HL-60 (cell line): ENCODE measurements around the gene SHB.

Experiments used
- GABPA ChIP-seq: IDR thresholded peaks from 2 replicates; pipeline ENCODE4 v1.6.1; 2012; ENCODE audit warnings: low read depth
- POLR2AphosphoS5 ChIP-seq: IDR thresholded peaks from 2 replicates; pipeline ENCODE4 v1.6.1; 2012; ENCODE audit warnings: low read depth
- SPI1 ChIP-seq: IDR thresholded peaks from 2 replicates; pipeline ENCODE4 v1.6.1; 2012; ENCODE audit warnings: low read depth, mild to moderate bottlenecking, borderline replicate concordance
- TF ChIP-seq, protein P1 (sequence below): IDR thresholded peaks from one replicate; pipeline ENCODE4 v1.5.1; 2011; ENCODE audit warnings: low read length, control low read depth, inconsistent platforms; ENCODE audit not compliant: insufficient read depth
- TF ChIP-seq, protein P2 (sequence below): IDR thresholded peaks from 2 replicates; pipeline ENCODE4 v1.6.1; 2012; ENCODE audit warnings: low read depth; ENCODE audit not compliant: insufficient replicate concordance

DNA sequence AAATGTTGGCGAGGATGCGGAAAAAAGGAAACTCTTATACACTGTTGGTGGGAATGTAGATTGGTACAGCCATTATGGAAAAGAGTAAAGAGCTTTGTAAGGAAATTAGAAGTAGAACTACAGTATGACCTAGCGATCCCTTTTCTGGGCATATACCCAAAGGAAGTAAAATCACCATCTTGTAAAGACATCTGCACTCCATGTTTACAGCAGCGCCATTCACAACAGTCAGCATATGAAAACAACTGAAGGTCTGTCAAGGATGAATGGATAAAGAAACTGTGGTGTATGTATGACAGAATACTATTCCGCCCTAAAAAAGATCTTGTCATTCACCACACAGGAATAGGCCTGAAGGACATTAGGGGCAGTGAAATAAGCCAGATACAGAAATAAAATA is 137.4 kb downstream of the SHB start:
- TF ChIP-seq, protein P1, sequence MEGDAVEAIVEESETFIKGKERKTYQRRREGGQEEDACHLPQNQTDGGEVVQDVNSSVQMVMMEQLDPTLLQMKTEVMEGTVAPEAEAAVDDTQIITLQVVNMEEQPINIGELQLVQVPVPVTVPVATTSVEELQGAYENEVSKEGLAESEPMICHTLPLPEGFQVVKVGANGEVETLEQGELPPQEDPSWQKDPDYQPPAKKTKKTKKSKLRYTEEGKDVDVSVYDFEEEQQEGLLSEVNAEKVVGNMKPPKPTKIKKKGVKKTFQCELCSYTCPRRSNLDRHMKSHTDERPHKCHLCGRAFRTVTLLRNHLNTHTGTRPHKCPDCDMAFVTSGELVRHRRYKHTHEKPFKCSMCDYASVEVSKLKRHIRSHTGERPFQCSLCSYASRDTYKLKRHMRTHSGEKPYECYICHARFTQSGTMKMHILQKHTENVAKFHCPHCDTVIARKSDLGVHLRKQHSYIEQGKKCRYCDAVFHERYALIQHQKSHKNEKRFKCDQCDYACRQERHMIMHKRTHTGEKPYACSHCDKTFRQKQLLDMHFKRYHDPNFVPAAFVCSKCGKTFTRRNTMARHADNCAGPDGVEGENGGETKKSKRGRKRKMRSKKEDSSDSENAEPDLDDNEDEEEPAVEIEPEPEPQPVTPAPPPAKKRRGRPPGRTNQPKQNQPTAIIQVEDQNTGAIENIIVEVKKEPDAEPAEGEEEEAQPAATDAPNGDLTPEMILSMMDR = no peak
- TF ChIP-seq POLR2AphosphoS5 (no peak), GABPA (no peak), SPI1 (no peak)
- TF ChIP-seq, protein P2, sequence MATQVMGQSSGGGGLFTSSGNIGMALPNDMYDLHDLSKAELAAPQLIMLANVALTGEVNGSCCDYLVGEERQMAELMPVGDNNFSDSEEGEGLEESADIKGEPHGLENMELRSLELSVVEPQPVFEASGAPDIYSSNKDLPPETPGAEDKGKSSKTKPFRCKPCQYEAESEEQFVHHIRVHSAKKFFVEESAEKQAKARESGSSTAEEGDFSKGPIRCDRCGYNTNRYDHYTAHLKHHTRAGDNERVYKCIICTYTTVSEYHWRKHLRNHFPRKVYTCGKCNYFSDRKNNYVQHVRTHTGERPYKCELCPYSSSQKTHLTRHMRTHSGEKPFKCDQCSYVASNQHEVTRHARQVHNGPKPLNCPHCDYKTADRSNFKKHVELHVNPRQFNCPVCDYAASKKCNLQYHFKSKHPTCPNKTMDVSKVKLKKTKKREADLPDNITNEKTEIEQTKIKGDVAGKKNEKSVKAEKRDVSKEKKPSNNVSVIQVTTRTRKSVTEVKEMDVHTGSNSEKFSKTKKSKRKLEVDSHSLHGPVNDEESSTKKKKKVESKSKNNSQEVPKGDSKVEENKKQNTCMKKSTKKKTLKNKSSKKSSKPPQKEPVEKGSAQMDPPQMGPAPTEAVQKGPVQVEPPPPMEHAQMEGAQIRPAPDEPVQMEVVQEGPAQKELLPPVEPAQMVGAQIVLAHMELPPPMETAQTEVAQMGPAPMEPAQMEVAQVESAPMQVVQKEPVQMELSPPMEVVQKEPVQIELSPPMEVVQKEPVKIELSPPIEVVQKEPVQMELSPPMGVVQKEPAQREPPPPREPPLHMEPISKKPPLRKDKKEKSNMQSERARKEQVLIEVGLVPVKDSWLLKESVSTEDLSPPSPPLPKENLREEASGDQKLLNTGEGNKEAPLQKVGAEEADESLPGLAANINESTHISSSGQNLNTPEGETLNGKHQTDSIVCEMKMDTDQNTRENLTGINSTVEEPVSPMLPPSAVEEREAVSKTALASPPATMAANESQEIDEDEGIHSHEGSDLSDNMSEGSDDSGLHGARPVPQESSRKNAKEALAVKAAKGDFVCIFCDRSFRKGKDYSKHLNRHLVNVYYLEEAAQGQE = no peak
